SK-N-SH treated with all-trans-retinoic acid at 6 μM for 48 hours (cell line): ENCODE results near the gene CCDC87.

Experiments used
- ATAC-seq: fragments of 200-7000 bp; cut with Tn5 transposase; 3 replicates; pipeline ENCODE4 v1.9.1; 2020; ENCODE audit warnings: mild to moderate bottlenecking, moderate library complexity
- ARNTL ChIP-seq: fragments of 450-650 bp; formaldehyde crosslinking; IDR thresholded peaks from 2 replicates; pipeline ENCODE4 v1.5.0; 2020; ENCODE audit warnings: low read depth, mild to moderate bottlenecking, moderate library complexity, borderline replicate concordance
- BACH2 ChIP-seq: fragments of 250-450 bp; sonication (Bioruptor Pico); IDR thresholded peaks from 2 replicates; pipeline ENCODE4 v1.9.0; 2021; ENCODE audit warnings: mild to moderate bottlenecking, borderline replicate concordance
- CREB5 ChIP-seq: fragments of 250-450 bp; sonication (Bioruptor Pico); IDR thresholded peaks from 2 replicates; pipeline ENCODE4 v1.5.1; 2020; ENCODE audit warnings: low read depth, mild to moderate bottlenecking, moderate library complexity
- CSDC2 ChIP-seq: fragments of 250-450 bp; sonication (Bioruptor Pico); IDR thresholded peaks from 2 replicates; pipeline ENCODE4 v1.5.0; 2020; ENCODE audit warnings: mild to moderate bottlenecking, moderate library complexity
- CSRNP3 ChIP-seq: fragments of 250-450 bp; sonication (Bioruptor Pico); IDR thresholded peaks from 2 replicates; pipeline ENCODE4 v1.5.1; 2021; ENCODE audit warnings: mild to moderate bottlenecking, moderate library complexity
- ESRRG ChIP-seq: fragments of 250-450 bp; sonication (Bioruptor Pico); IDR thresholded peaks from 2 replicates; pipeline ENCODE4 v1.6.1; 2021; ENCODE audit warnings: mild to moderate bottlenecking
- GLIS3 ChIP-seq: fragments of 250-450 bp; sonication (Bioruptor Pico); IDR thresholded peaks from 2 replicates; pipeline ENCODE4 v1.5.0; 2020; ENCODE audit warnings: mild to moderate bottlenecking, moderate library complexity
- ISL1 ChIP-seq: fragments of 250-450 bp; sonication (Bioruptor Pico); IDR thresholded peaks from 2 replicates; pipeline ENCODE4 v2.1.2; 2022; ENCODE audit warnings: mild to moderate bottlenecking, moderate library complexity
- OSR1 ChIP-seq: fragments of 250-450 bp; sonication (Bioruptor Pico); IDR thresholded peaks from 2 replicates; pipeline ENCODE4 v1.8.0; 2022; ENCODE audit warnings: moderate library complexity, mild to moderate bottlenecking, inconsistent platforms
- PATZ1 ChIP-seq: fragments of 250-450 bp; sonication (Bioruptor Pico); IDR thresholded peaks from 2 replicates; pipeline ENCODE4 v1.8.0; 2020; ENCODE audit warnings: mild to moderate bottlenecking, moderate library complexity, borderline replicate concordance
- POU6F1 ChIP-seq: fragments of 250-450 bp; sonication (Bioruptor Pico); IDR thresholded peaks from 2 replicates; pipeline ENCODE4 v1.8.0; 2021; ENCODE audit warnings: low read depth, mild to moderate bottlenecking, moderate library complexity, borderline replicate concordance
- PPARA ChIP-seq: fragments of 250-450 bp; sonication (Bioruptor Pico); IDR thresholded peaks from 2 replicates; pipeline ENCODE4 v1.5.0; 2020; ENCODE audit warnings: mild to moderate bottlenecking, borderline replicate concordance
- RARB ChIP-seq: fragments of 250-450 bp; sonication (Bioruptor Pico); IDR thresholded peaks from 2 replicates; pipeline ENCODE4 v1.8.0; 2021; ENCODE audit warnings: mild to moderate bottlenecking, moderate library complexity
- SNAI2 ChIP-seq: fragments of 250-450 bp; sonication (Bioruptor Pico); IDR thresholded peaks from 2 replicates; pipeline ENCODE4 v1.5.0; 2020; ENCODE audit warnings: mild to moderate bottlenecking, moderate library complexity
- TCF4 ChIP-seq: fragments of 250-450 bp; sonication (Bioruptor Pico); IDR thresholded peaks from 2 replicates; pipeline ENCODE4 v1.8.0; 2021; ENCODE audit warnings: mild to moderate bottlenecking, moderate library complexity, borderline replicate concordance
- TOX ChIP-seq: fragments of 250-450 bp; sonication (Bioruptor Pico); IDR thresholded peaks from 2 replicates; pipeline ENCODE4 v1.8.0; 2021; ENCODE audit warnings: mild to moderate bottlenecking, moderate library complexity, borderline replicate concordance
- TSHZ2 ChIP-seq: fragments of 250-450 bp; sonication (Bioruptor Pico); IDR thresholded peaks from 2 replicates; pipeline ENCODE4 v1.5.0; 2020; ENCODE audit warnings: mild to moderate bottlenecking, moderate library complexity
- ZC3H10 ChIP-seq: fragments of 250-450 bp; sonication (Bioruptor Pico); IDR thresholded peaks from 2 replicates; pipeline ENCODE4 v1.5.1; 2021; ENCODE audit warnings: mild to moderate bottlenecking, moderate library complexity
- ZFP3 ChIP-seq: fragments of 250-450 bp; sonication (Bioruptor Pico); IDR thresholded peaks from 2 replicates; pipeline ENCODE4 v1.5.0; 2020; ENCODE audit warnings: mild to moderate bottlenecking, moderate library complexity
- ZFP30 ChIP-seq: fragments of 450-650 bp; formaldehyde crosslinking; IDR thresholded peaks from 2 replicates; pipeline ENCODE4 v1.5.0; 2022; ENCODE audit warnings: mild to moderate bottlenecking, moderate library complexity
- ZNF565 ChIP-seq: fragments of 450-650 bp; formaldehyde crosslinking; conservative IDR thresholded peaks from 2 replicates; pipeline ENCODE4 v1.5.0; 2020; ENCODE audit warnings: low read depth, mild to moderate bottlenecking, moderate library complexity
- ZNF70 ChIP-seq: fragments of 450-650 bp; formaldehyde crosslinking; IDR thresholded peaks from 2 replicates; pipeline ENCODE4 v1.5.0; 2020; ENCODE audit warnings: mild to moderate bottlenecking, moderate library complexity
- ZNF8 ChIP-seq: fragments of 450-650 bp; formaldehyde crosslinking; IDR thresholded peaks from 2 replicates; pipeline ENCODE4 v1.5.0; 2020; ENCODE audit warnings: mild to moderate bottlenecking, moderate library complexity

CCDC87 gene

GRCh38 chr11:66556086-66556485, 36.8 kb downstream of the CCDC87 start:
- TF ChIP-seq PATZ1 (CRISPR knock-in tag): no peak
- no peak for TF ChIP-seq TSHZ2 (CRISPR knock-in tag)
- TF ChIP-seq CSDC2 (CRISPR knock-in tag): no peak
- TF ChIP-seq OSR1: no peak
- TF ChIP-seq CREB5: no peak
- no peak for TF ChIP-seq ZNF8
- TF ChIP-seq ESRRG (CRISPR knock-in tag): no peak
- no peak for TF ChIP-seq BACH2
- TF ChIP-seq GLIS3: no peak
- no peak for TF ChIP-seq CSRNP3 (CRISPR knock-in tag)
- TF ChIP-seq ZNF70: no peak
- no peak for TF ChIP-seq PPARA
- no peak for TF ChIP-seq ZFP3 (CRISPR knock-in tag)
- no peak for TF ChIP-seq POU6F1 (CRISPR knock-in tag)
- no peak for TF ChIP-seq RARB (CRISPR knock-in tag)
- no peak for TF ChIP-seq ISL1 (CRISPR knock-in tag)
- no peak for TF ChIP-seq ZC3H10 (CRISPR knock-in tag)
- no peak for TF ChIP-seq ARNTL (CRISPR knock-in tag)
- no peak for TF ChIP-seq TOX (CRISPR knock-in tag)
- TF ChIP-seq ZNF565: no peak
- ATAC-seq: no peak

- no peak for ATAC-seq
- TF ChIP-seq TCF4: no peak
- no peak for TF ChIP-seq ZC3H10 (CRISPR knock-in tag)
Measured at GRCh38 chr11:66555416-66555815, 37.4 kb downstream of the CCDC87 start.

GRCh38 chr11:66554602-66555001, 38.3 kb downstream of the CCDC87 start:
- ATAC-seq: no peak
- TF ChIP-seq ZNF70 (no peak), ZC3H10 (CRISPR knock-in tag) (no peak), ESRRG (CRISPR knock-in tag) (no peak), ZNF8 (no peak), CREB5 (no peak), RARB (CRISPR knock-in tag) (no peak), ZFP3 (CRISPR knock-in tag) (no peak), OSR1 (no peak), TSHZ2 (CRISPR knock-in tag) (no peak), ISL1 (CRISPR knock-in tag) (no peak), CSRNP3 (CRISPR knock-in tag) (no peak), TCF4 (no peak), TOX (CRISPR knock-in tag) (no peak), SNAI2 (CRISPR knock-in tag) (no peak), PPARA (no peak), ARNTL (CRISPR knock-in tag) (no peak), ZFP30 (CRISPR knock-in tag) (no peak)
